NCI-H2196 (cell line): Measurements from ENCODE around the gene UBE2O.
"Not testable (repeated sequence)": the region's sequence is repeated elsewhere in the genome, so short reads cannot be mapped to it uniquely, and the experiment has no call there.

Experiments
- DNase-seq: peaks from one replicate; lab custom pipeline; 2025; ENCODE audit not compliant: unreplicated experiment; lab: John Stamatoyannopoulos, UW

The UBE2O gene

DNA sequence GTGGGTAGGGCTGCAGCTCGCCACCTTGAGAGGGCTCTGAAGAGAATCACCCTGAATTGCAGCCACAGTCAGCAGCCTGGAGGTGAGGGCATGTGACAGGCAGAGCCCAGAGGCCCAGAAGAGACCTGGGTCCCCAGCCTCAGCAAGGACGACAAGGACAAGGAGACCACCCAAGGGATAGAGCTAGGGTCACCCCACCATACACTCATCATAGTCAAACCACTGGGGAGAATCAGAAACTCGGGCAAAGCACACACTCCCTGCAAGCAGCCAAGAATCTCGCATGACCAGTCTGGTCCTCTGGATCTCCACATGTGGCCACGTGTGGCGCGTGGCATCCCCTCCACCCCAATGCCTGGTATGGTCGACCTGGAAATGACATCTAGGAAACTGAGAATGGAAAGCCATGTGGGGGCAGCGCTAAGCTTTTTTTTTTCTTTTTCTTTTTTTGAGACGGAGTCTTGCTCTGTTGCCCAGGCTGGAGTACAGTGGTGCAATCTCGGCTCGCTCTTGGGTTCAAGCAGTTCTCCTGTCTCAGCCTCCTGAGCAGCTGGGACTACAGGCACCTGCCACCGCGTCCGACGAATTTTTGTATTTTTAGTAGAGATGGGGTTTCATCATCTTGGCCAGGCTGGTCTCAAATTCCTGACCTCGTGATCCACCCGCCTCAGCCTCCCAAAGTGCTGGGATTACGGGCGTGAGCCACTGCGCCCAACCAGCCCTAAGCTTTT, 73.1 kb downstream of the UBE2O start:
- no peak for DNase-seq

DNA sequence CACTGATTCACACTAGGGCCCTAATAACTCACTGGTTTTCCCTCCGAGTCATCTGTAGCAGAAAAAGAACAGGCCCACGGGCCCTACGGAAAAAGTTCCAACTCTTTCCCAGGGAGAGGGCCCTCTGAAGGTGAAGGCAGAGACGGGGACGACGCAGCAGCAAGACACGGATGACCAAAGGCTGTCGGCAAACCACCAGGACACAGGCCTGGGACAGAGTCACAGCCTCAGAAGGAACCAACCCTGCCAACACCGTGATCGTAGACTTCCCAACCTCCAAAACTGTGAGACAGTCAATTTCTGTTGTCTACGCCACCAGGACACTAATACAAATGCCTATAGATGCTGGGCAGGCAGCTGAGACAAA, 73.7 kb downstream of the UBE2O start:
- no peak for DNase-seq

DNA sequence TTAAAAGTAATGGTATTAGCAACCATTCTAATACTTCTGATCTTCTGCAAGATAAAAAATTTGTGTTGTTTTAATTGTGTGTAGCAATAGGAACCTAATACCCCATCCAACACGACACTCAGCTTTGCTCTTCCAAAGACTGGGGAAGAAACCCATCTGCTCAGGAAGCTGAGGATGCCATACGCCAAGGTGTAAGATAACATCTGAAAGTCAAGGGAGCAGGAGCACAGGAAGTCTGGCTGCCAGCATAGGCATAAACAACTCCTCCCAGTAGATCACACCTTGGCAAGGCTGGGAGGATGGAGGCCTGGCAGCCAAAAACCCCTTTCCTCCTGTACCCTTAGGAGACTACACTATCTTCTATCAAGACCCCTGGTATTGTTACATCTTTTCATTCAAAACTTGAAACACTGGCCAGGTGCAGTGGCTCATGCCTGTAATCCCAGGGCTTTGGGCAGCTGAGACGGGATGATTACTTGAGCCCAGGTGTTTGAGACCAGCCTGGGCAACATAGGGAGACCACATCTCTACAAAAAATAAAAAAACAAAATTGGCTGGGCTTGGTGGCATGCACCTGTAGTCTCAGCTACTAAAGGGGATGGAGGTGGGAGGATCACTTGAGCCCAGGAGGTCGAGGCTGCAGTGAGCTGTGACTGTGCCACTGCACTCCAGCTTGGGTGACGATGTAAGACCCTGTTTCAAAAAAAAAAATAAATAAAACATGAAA, 74.2 kb downstream of the UBE2O start:
- no peak for DNase-seq

DNA sequence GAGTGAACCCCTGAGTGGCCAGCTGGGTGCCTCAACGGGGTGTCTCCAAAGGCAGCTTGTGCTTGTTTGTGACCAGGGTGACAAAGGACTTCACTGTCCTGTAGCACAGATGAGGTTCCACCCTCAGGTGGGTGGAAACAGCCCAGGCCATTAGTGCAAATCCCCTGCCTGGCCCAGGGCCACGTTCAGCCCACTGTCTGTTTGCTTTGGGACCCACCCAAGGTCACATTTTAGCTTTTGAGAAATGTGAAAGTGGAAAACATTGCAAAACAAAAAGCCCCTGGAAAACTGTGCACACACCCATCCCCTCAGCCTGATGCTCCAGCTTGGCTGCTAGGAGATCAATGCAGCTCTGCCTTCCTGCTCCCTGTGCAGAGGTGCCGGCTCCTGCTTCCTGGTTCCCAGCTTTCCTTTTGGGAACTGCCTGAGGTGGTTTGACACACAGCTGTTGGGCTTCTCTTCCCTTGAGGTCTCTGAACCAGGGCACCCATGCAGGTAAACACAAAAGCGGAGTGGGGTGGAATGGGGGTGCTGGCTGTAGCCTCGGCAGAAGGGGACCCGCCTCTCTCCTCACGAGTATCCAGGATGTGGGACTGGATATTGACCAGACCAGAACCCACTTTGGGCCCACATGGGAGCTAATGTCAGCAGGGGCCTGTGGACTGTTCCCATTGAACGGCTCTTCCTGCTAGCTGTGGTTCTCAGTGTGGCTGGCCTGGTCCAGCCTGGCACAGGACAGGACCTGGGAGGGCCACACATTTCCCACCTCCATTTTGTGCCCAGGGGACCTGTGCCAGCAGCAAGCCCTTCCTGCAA, 76.4 kb downstream of the UBE2O start:
- no peak for DNase-seq

DNA sequence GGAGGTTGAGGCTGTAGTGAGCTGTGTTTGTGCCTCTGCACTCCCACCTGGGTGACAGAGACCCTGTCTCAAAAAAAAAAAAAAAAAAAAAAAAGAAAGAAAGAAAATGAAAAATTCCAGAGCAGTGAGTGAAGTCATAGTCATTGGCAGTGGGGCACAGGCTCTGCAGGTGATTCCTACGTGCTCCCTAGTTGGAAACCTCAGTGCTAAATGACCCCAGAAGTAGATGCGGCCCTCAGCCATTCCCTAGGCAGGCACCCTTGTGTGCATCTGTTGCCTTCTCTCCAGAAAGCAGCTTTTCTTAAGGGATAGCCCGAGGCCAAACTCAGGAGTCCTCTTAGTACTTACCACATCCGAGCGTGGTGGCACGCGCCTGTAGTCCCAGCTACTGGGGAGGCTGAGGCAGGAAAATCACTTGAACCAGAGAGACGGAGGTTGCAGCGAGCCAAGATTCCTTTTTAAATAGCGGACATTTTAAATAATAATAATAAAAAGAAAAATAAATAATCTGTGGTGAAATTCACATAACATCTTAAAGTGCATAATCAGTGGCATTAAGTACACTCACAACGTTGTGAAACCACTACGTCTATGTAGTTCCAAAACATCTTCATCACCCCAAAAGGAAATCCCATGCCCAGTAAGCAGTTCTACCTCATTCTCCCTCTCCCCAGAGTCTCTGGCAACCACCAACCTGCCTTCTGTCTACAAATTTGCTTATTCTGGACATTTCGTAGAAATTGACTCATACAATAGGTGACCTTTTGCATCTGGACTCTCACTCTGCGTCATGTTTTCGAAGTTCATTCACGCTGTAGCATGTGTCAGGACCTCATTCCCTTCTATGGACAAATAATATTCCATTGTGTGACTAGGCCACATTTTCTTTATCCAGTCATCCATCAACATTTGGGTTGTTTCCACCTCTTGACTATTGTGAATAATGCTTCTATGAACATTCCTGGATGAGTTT, 81.0 kb downstream of the UBE2O start:
- no peak for DNase-seq

DNA sequence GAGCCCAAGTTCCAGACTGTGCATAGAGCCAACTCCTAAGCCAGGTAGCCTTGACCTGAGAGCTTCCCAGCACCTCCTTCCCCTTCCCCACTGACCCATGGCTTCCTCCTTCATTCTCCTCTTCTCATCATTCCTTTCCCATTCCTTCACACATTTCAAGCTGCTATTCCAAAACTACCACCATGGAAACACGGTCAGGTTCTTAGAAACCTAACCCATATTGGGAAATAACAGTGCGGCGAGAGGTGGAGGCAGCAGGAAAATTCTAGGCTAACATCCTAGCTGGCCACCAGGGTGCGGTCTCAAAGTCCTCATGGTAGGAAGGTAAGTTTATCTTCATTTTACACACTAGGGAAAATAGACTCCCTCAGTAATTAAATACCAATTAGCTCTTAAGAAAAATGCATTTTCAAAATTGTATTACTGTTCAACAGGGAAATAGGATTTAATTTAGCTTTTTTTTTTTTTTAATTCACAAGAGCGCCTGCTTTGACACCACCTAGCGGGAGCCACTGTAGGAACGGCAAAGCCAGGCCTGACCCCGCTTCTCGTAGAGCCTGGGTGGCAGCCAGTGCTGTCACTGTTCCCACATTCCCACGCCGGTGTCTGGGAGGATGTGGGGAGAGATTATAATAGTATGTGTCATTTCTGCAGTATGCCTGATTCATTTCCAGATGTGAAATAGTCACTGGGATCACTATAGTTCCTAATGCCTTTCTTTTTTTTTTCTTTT, 82.5 kb downstream of the UBE2O start:
- no peak for DNase-seq

DNA sequence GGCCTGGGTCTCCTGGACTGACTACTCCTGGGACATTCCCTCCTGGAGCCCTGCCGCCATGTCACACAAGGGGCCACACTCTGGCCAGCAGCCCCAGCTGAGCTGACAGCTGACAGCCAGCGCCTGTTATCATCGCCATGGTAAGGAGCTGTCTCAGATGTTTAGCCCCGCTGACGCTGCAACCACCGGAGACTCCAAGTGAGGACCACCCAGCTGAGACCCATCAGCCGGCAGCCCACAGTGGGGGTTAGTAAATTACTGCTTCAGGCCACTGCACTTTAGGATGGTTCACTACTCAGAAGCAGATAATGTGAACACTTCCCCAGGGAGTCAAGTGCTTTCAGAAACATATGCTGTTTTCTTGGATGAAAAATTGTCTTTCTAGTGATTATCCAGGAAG, 83.1 kb downstream of the UBE2O start:
- DNase-seq: no peak

DNA sequence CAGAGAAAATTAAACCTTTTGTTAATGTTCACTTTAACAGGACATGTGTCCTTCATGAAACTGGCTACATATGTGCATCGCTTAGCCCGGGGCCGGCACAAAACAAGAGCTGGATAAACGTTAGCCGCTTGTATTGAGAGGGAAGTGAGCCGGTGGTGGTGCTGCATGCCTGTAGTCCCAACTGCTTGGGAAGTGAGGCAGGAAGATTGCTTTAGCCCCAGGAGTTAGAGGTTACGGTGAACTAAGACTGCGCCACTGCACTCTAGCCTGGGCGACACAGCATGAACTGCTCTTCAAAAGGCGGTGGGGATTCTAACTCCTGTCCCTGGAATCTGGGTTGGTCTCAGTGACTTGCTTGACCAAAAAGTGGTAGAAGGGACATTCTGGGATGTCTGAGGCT, 83.6 kb downstream of the UBE2O start:
- no peak for DNase-seq

DNA sequence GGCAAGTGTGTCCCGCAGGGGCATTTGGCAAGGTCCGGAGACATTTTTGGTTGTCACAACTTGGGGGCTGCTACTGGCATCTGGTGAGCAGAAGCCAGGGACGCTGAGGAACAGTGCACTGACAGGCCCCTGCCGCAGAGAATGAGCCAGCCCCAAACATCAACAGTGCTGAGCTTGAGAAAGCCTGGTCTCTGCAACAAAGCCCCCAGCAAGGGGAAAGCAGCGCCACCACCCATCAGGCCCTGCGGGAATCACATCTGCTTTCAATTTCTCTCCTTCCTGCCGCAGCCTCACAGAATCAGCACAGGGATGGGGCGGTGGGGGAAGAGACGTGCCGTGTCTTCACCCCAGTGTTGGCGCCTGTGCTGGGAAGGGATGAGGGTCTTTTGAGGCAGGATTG, 84.4 kb downstream of the UBE2O start:
- no peak for DNase-seq

DNA sequence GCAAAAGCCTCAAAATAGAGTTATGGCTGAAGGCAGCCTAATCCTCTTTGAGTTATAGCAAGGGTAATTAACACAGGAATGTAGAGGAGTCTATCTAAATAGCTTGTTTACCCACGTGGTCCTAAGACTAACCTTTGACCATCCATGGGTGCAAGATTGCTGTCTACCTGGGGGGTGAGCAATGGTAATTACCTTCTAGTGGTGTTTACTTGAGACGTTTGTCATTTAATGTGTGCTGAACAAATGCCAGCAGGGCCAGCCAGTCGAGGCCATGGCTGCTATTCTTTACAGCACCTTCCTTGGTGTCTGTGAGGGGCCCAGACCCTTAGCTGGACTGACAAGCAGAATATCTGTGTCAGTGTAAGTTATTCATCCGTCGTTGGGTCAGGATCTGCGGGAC, 85.3 kb downstream of the UBE2O start:
- no peak for DNase-seq

DNA sequence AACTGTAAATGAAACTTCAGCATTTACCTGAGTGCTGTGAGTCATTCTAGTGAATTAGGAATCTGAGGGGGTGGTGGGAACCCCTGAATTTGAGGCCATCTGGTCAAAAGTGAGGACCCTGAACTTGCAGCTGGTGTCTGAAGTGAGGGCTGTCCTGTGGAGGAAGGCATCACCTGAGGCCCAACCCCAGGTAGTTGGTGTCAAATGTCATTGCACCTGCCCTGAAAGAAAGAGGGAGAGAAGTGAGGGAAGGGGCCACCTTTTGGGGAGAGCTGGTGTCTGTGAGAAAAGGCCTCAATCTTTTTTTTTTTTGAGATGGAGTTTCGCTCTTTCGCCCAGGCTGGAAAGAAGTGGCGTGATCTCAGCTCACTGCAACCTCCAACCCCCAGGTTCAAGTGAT, 86.7 kb downstream of the UBE2O start:
- no peak for DNase-seq

DNA sequence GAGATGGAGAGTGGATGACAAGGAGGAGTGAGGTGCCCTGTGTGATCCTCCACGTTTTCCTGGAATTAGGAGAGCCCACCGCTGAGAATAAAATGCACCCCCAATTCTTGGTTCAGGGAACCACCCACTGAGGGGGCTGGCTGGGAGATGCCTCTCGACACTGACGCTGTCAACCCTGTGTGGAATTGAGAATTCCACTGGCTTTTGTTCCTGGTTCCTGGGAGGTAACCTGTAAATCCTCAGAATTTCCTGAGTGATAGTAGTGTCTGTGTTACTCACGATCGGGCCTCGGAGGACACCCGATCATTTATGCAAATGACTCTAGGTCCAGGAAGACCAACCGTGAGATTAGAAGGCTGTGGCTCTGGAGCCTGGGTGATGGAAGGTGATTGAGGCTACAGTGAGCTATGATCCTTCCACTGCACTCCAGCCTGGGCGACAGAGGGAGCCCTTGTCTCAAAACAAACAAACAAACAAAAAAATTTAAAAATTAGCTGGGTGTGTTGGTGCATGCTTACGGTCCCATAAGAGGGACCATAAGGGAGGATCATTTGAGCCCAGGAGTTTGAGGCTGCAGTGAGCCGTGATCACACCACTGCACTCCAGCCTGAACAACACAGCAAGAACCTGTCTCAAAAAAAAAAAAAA, 87.6 kb downstream of the UBE2O start:
- DNase-seq: no peak

DNA sequence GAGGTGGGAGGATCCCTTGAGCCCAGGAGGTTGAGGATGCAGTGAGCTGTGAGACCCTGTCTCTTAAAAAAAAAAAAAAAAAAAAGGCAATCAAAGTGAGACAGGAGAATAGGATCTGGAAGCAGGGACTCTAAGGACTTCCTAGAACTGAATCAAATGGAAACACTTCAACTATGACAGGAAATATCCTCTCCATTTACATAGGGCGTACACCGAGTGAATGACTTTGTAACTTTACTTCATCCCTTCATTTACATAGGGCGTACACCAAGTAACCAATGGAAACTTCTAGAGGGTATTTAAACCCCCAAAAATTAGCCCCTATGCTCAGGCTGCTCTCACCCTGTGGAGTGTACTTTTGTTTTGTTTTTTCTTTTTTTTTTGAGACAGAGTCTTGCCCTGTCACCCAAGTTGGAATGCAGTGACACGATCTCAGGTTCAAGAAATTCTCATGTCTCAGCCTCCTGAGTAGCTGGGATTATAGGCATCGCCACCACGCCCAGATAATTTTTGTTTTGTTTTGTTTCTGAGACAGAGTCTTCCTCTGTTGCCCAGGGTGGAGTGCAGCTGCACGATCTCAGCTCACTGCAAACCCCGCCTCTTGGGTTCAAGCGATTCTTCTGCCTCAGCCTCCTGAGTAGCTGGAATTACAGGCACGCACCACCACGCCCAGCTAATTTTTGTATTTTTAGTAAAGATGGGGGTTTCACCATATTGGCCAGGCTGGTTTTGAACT, 89.7 kb downstream of the UBE2O start:
- no peak for DNase-seq

DNA sequence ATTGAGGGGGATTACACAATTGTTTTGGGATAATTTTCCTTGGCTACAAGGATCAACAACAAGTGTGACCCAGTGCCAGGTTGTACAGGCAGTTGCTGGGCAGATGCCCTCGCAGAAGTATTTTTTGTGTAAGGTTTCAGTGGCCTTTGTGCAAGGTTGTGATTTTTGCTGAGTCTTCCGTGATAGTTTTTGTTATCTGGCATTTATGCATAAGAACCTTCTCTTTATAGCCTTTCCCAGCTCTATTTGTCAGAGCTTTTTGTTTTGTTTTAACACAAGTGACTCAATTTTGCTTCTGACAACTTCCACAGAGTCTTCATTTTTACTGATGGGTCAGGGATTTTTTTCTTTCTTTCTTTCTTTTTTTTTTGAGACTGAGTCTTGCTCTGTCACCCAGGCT, 92.5 kb downstream of the UBE2O start:
- DNase-seq: no peak

DNA sequence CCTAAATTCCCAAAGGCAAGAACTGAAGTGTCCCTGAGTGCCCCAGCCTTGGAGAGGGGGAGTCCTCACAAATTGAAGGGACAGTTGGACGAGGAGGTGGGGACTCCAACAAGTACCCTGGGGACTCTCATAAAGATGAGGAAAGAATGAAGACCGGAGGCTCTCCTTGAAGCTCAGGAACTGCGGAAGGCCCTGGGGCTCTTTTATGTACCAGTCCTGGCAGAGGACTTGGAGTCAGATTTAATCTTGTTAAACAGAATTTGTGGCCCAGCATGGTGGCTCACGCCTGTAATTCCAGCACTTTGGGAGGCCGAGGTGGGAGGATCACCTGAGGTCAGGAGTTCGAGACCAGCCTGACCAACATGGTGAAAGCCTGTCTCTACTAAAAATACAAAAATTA, 93.2 kb downstream of the UBE2O start:
- not testable (repeated sequence) for DNase-seq

DNA sequence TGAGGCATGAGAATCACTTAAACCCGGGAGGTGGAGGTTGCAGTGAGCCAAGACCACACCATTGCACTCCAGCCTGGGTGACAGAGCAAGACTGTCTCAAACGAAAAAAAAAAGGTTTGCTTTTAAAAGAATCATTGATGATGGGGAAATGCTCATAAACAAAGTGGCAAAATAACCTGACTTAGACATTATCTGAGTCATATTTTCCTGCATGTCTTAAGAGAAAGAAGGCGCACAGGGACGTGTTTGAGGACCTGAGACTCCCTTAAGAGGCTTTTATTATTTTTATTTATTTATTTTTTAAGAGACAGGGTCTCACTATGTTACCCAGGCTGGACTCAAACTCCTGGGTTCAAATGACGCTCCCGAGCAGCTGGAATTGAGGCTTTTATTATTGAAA, 93.6 kb downstream of the UBE2O start:
- no peak for DNase-seq

DNA sequence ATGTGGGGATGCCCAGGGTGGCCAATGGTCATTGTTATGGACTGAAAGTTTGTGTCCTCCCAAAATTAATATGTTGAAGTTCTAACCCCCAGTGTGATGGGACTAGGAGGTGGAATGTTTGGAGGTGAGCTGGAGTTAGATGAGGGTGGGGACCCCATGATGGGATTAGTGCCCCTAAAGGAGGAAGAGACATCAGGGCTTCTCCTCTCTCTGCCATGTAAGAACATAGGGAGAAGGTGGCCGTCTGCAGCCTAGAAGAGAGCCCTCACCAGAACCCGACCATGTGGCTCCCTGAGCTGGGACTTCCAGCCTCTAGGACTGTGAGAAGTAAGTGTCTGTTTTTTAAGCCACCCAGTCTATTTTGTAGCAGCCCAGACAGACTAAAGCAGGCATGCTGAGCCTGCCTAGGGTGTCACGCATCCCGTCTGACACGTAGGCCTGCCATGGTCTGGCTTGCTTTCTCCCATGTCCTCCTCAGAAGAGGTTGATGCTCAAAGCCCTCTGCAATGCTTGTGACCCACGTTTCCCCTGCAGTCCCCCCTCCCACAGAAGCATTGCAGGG, 95.3 kb downstream of the UBE2O start:
- DNase-seq: no peak

DNA sequence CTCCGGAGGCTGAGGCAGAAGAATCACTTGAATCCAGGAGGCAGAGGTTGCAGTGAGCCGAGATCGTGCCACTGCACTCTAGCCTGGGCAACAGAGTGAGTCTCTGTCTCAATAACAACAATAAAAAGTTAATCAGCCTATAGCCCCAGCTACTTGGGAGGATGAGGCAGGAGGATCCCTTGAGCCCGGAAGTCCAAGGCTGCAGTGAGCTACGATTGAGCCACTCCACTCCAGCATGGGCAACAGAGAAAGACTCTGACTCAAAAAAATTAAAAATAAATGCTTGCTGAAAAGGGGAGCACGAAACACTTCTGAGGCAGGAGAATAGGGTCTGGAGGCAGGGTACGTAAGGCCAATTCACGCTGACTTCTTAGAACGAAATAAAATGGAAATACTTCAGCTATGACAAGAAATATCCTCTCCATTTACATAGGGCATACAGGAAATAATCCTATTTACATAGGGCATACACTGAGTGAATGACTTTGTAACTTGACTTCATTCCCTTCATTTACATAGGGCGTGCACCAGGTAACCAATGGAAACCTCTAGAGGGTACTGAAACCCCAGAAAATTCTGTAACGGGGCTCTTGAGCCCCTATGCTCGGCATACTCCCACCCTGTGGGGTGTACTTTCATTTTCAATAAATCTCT, 96.0 kb downstream of the UBE2O start:
- DNase-seq: no peak
